Heart left ventricle (tissue), 16 donors: ENCODE measurements around the gene PAQR5. TPM values are rescaled to one million over a fixed set of nuclear protein-coding genes. Genes with fewer than 3 reads are reported as not detected.

Source experiments
- ATAC-seq, 4 donors: fragments of 200-7000 bp; cut with Tn5 transposase; one replicate each; pipeline ENCODE4 v1.9.1; 2020 to 2022; ENCODE audit warnings: moderate library complexity in 4 of 4, mild to moderate bottlenecking in 3 of 4, moderate number of reproducible peaks in 1 of 4
- DNase-seq, 5 donors: peaks; one replicate each; pipeline ENCODE4 v3.0.0-alpha.2; 2020
- H3K27ac ChIP-seq, 12 donors: fragments of 200-600 bp; sonication (generic) in 4 of 12; one replicate each; pipeline versions ENCODE4 v1.5.0 to v1.8.0; 2016 to 2022; ENCODE audit warnings: mild to moderate bottlenecking in 2 of 12
- H3K27me3 ChIP-seq, 9 donors: fragments of 200-600 bp; sonication (generic) in 2 of 9; one replicate each; pipeline versions ENCODE4 v1.5.1 to v1.8.0; 2016 to 2022; ENCODE audit warnings: mild to moderate bottlenecking in 3 of 9
- H3K36me3 ChIP-seq, 9 donors: fragments of 200-600 bp; sonication (generic) in 2 of 9; one replicate each; pipeline versions ENCODE4 v1.5.0 to v1.8.0; 2018 to 2022; ENCODE audit warnings: mild to moderate bottlenecking in 2 of 9
- H3K4me1 ChIP-seq, 12 donors: fragments of 200-600 bp; sonication (generic) in 4 of 12; one replicate each; pipeline versions ENCODE4 v1.5.0 to v1.8.0; 2016 to 2022; ENCODE audit warnings: mild to moderate bottlenecking in 3 of 12
- H3K4me3 ChIP-seq, 12 donors: fragments of 200-600 bp; sonication (generic) in 4 of 12; one replicate each; pipeline versions ENCODE4 v1.5.0 to v1.8.0; 2017 to 2022; ENCODE audit warnings: mild to moderate bottlenecking in 9 of 12, moderate library complexity in 4 of 12
- H3K9me3 ChIP-seq, 12 donors: fragments of 200-600 bp; sonication (generic) in 4 of 12; one replicate each; pipeline versions ENCODE4 v1.5.0 to v1.8.0; 2016 to 2022; ENCODE audit warnings: mild to moderate bottlenecking in 1 of 12
- POLR2A ChIP-seq, 2 donors: fragments of 450-650 bp; IDR thresholded peaks; one replicate each; pipeline ENCODE4 v1.6.1; 2017; ENCODE audit warnings: antibody characterized with exemption in 2 of 2, mild to moderate bottlenecking in 2 of 2, moderate library complexity in 2 of 2
- WGBS, 4 donors: extraction: QIAGEN DNeasy Blood & Tissue Kit in 2 of 4; methylation state at CpG; one replicate each; pipeline versions ENCODE4 v1.1.5 to v1.1.7; 2013 to 2018; 5-methylcytosine and 5-hydroxymethylcytosine counted together
- intact Hi-C, 10 donors: fragments of 100-400 bp; cut with DNase I; formaldehyde crosslinking; loops; one replicate each; pipeline versions ENCODE4 v1.11.1 to v1.14.2; 2022
- polyA plus RNA-seq, 2 donors: library from polyadenylated mRNA; stranded (reverse); fragments of 200-250 nt; gene quantifications; one replicate each; pipeline ENCODE4 v1.2.3, GENCODE V29; 2013
- total RNA-seq, 9 donors: library from RNA; depleted of rRNA in 2 of 9; stranded (reverse); fragments of >200 nt in 2 of 9; fragmentation: NEBNext Ultra II Directional in 3 of 9; extraction: Animal tissue kit (Norgen Biotek cat#: 25700) in 3 of 9; gene quantifications; one replicate each; pipeline versions ENCODE4 v1.1.0 to v1.2.4, GENCODE V29; 2016 to 2023
- TF ChIP-seq, protein P1 (sequence below), 12 donors: fragments of 200-600 bp; sonication (generic) in 4 of 12; IDR thresholded peaks; one replicate each; pipeline versions ENCODE4 v1.5.0 to v1.8.0; 2018 to 2022; ENCODE audit warnings: antibody characterized with exemption in 12 of 12, mild to moderate bottlenecking in 5 of 12
- donor health status: ischemic (EF 13 %, LVEDD 7.1; RV severe dilation, severe dysfunction).
- donor health status: healthy with polysubstance abuse.
- donor health status: DM: no; HTN: yes; CAD: no.
- donor health status: DM: no; HTN: no; CAD: no.
- donor health status: ischemic (EF 25% LVEDD 6.9; RV normal size, moderate dysfunction).
- donor health status: ischemic (EF 25% LVEDD 5.7; RV mildly dilated, moderate dysfunction).
- donor health status: healthy.
- donor health status: DM: yes; HTN: yes; CAD: no.
- donor health status: ischemic (EF 35%, LVEDD 5.7; RV mildly dilated, moderate dysfunction).
- donor health status: nonischemic (EF 11% LVEDD 7.7; RV severe dilation, severe dysfunction).
- donor health status: DM: yes; HTN: yes; CAD: no.
- donor health status: PGD.
- donor health status: ischemic (EF 29% LVEDD 5.4; RV normal size, mild dysfunction).
- donor health status: nonischemic (EF 23%, LVEDD 6.1; RV moderate dilation, normal function).

Gene PAQR5
- total and polyA plus RNA-seq, 11 donors, result 0.27 to 1.6 (median 1.1) TPM

DNA sequence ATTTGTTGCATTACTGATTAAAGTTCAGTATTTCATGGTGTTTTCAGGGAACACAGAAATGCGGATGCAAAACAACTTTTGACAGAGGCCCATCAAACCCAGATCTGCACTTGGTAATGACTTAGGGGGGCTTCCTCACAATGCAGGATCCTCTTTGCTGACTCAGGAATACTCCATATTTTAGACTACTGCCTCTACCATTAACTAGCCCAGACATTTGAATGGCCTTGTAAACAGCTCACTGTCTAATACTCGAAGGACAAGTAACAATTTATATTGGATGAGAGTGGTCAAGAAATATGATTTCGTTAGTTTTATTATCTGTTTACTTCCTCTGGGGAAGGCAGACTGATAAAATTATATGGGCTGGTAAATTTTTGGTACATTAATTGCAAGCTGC is 106.4 kb downstream of the PAQR5 start:
- Histone ChIP-seq H3K27ac (no peak overlapping the region), H3K36me3 (no peaks in the 10 kb centered on the region), H3K4me1 (no peaks in the 10 kb centered on the region), H3K27me3 (no peaks in the 10 kb centered on the region), H3K4me3 (no peak overlapping the region), H3K9me3 (no peaks in the 10 kb centered on the region)
- TF ChIP-seq POLR2A (IDR thresholded peaks at IDR 0.05), result no peak
- TF ChIP-seq, protein P1, sequence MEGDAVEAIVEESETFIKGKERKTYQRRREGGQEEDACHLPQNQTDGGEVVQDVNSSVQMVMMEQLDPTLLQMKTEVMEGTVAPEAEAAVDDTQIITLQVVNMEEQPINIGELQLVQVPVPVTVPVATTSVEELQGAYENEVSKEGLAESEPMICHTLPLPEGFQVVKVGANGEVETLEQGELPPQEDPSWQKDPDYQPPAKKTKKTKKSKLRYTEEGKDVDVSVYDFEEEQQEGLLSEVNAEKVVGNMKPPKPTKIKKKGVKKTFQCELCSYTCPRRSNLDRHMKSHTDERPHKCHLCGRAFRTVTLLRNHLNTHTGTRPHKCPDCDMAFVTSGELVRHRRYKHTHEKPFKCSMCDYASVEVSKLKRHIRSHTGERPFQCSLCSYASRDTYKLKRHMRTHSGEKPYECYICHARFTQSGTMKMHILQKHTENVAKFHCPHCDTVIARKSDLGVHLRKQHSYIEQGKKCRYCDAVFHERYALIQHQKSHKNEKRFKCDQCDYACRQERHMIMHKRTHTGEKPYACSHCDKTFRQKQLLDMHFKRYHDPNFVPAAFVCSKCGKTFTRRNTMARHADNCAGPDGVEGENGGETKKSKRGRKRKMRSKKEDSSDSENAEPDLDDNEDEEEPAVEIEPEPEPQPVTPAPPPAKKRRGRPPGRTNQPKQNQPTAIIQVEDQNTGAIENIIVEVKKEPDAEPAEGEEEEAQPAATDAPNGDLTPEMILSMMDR (IDR thresholded peaks at IDR 0.05), result no peak
- intact Hi-C loops, result no loop called here
- ATAC-seq (no peak), DNase-seq (no peak)
- 57 to 61% (median 60%) methylated on average over 3 of the region's 3 CpGs for WGBS, 4 donors

DNA sequence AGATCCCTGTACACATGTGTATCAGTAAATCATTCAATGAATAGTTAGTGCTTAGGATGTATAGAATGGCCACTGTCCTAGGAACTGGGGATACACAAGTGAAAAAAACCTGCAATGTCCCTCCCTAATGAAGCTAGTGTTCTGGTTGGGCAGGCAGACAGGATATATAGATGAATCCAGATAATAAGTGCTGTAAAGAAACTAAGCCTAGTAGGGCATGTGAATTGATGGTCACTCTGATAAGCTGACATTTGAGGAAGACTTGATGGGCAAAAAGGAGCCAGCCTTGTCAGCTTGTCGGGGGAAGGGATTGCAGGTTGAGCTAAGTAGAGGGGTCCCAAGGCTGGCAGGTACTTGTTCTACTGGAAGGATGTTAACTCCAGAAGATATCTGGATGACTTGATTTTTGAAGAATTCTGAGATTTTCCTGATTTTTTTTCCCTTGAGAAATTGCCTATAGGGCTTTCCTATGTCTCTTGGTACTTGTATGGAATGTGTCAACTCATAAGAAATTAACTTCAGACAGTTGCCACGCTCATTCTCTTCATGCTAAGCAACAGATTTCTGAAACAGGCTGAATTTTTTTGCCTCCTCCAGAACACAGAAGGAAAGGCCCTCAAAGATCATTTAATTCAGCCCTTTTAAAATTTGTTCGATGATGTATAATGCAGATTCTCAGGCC is 109.1 kb downstream of the PAQR5 start:
- ATAC-seq (no peak), DNase-seq (no peak)
- TF ChIP-seq, protein P1 (IDR thresholded peaks at IDR 0.05), result no peak
- Histone ChIP-seq H3K27ac (no peak overlapping the region), H3K4me3 (no peak overlapping the region), H3K9me3 (no peaks in the 10 kb centered on the region), H3K27me3 (no peaks in the 10 kb centered on the region), H3K36me3 (no peaks in the 10 kb centered on the region), H3K4me1 (no peaks in the 10 kb centered on the region)
- intact Hi-C loops, result no loop called here
- WGBS, 4 donors, result 87 to 94% (median 93%) methylated on average over 3 of the region's 3 CpGs

DNA sequence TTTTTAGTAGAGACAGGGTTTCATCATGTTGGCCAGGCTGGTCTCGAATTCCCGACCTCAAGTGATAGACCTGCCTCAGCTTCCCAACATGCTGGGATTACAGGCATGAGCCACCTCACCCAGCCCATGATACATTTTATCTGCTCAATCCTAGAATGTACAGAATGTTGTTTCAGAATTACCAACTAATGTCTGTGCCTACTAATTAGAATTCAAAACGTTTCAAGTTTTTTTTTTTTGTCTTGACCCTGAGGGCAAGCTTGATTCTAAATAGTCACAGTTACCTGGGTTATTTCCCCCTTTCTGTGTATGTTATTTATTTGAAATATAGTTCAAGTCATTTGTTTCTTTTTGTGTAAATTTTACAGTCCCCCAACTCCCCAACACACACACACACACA is 110.1 kb downstream of the PAQR5 start:
- peaks cover 0 to 4% (median 0%) of the 10 kb centered on the region in 12 donors for H3K4me1 ChIP-seq
- intact Hi-C loops, result no loop called here
- no peak for ATAC-seq

DNA sequence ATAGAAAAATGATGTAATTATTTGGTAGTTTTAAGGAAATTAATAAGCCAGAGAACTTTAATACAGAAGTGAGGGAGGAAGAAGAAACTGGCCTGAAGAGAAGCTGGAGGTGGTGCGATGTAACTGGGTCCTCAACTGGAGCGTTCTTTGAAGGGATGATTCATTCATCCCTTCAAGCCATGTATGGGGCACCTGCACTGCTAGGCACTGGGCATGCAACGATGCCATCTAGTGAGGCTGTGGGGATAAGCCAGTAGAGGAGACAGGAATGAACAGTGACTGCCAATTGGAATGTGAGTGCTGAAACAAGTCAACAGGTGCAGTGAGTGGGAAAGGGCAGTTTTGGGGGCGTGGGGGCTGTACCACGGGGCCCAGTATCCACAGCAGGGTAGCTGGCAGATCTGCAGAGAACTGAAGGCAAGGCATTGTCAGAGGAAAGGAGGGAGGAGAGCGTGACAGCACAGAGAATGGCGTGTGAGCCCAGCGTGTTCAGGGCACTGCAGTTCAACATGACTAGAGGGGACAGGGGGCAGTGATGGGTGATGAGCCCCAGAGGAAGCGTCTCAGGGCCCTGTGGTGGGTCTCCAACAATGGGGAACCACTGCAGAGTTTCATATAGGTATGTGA is 111.6 kb downstream of the PAQR5 start:
- peak in 3 of 4 donors; percentile 52 to 71 (median 60) for ATAC-seq

More for the DNA sequence above, 110.1 kb downstream of the PAQR5 start:
- Histone ChIP-seq H3K27ac (no peak overlapping the region), H3K4me3 (no peak overlapping the region), H3K27me3 (no peaks in the 10 kb centered on the region), H3K9me3 (no peaks in the 10 kb centered on the region), H3K36me3 (no peaks in the 10 kb centered on the region)
- DNase-seq, result no peak
- WGBS, 4 donors, result 69 to 78% (median 76%) methylated on average over 3 of the region's 3 CpGs
- TF ChIP-seq POLR2A (IDR thresholded peaks at IDR 0.05), result no peak
- TF ChIP-seq, protein P1 (IDR thresholded peaks at IDR 0.05), result no peak

More for the DNA sequence above, 111.6 kb downstream of the PAQR5 start:
- DNase-seq, result peak in 1 of 5 donors; percentile 54
- no peak overlapping the region for H3K27ac ChIP-seq
- intact Hi-C loops, result loop anchor here in 3 of 10 donors (5.0 kb wide), 2 partner anchors 42 to 353 kb away; partner anchors contain the start of gene RPLP1 (in 2 of the 3)
- TF ChIP-seq, protein P1 (IDR thresholded peaks at IDR 0.05), result peak in 5 of 12 donors; percentile 14 to 27 (median 18)
- TF ChIP-seq POLR2A (IDR thresholded peaks at IDR 0.05), result no peak
- peaks cover 0 to 14% (median 2%) of the 10 kb centered on the region in 12 donors for H3K4me1 ChIP-seq
- H3K27me3 ChIP-seq, result no peaks in the 10 kb centered on the region
- no peaks in the 10 kb centered on the region for H3K36me3 ChIP-seq
- H3K9me3 ChIP-seq, result no peaks in the 10 kb centered on the region
- 57 to 65% (median 60%) methylated on average over 9 of the region's 9 CpGs for WGBS, 4 donors
- no peak overlapping the region for H3K4me3 ChIP-seq
